ENCODE measurements around the gene CTIF. TPM values are rescaled to one million over a fixed set of nuclear protein-coding genes. Genes with fewer than 3 reads are reported as not detected.
A peak's percentile ranks its signal among the peaks of the same experiment; 100 is the strongest.

The CTIF gene
- total and polyA plus RNA-seq, 4 donors, result 12.2 to 45.7 (median 32.6) TPM

DNA sequence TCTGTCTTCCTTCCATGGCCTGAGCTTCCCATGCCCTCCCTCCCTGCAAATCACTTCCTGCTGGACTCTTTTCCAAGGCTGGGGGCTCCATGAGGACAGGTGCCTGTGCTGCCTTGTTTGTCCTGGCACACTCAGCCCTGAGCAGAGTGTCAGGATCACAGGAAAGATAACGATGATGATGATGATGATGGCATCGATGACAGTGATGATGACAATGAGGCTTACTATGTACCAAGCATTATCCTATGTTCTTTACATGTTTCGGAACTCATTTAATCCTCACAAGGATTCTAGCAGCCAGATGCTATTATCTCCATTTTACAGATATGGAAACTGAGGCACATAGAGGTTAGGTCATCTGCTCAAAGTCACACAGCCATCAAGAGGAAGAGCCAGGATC, 170.0 kb downstream of the CTIF start:
- Histone ChIP-seq H3K9me3 (ENCODE audit: control insufficient read depth in 4 of 4, insufficient read depth in 3 of 4, low read length in 3 of 4) (no peaks in the 10 kb centered on the region), H3K36me3 (ENCODE audit: control insufficient read depth in 4 of 4, insufficient read depth in 4 of 4, low read length in 4 of 4) (peaks cover 0 to 1% (median 0%) of the 10 kb centered on the region in 4 donors), H3K4me3 (no peak overlapping the region), H3K4me1 (ENCODE audit: control insufficient read depth in 5 of 5, insufficient read depth in 5 of 5, low read length in 5 of 5) (peaks cover 0 to 5% (median 0%) of the 10 kb centered on the region in 5 donors), H3K27me3 (ENCODE audit: control insufficient read depth in 3 of 3, insufficient read depth in 3 of 3, low read length in 2 of 3) (no peaks in the 10 kb centered on the region), H3K27ac (ENCODE audit: low read depth in 1 of 2, low read length in 1 of 2) (peak overlapping the region in 1 of 2 donors; percentile 48), H3K9ac (ENCODE audit: insufficient read depth in 1 of 2, low read length in 2 of 2) (no peak overlapping the region)
- TF ChIP-seq CTCF (IDR thresholded peaks at IDR 0.05; ENCODE audit: control extremely low read depth, extremely low read depth), result no peak
- DNase-seq, result no peak
- no peak for ATAC-seq (ENCODE audit: insufficient read depth, low FRiP score)
- 87 to 91% methylated on average over 3 of the region's 3 CpGs for WGBS, 2 donors

DNA sequence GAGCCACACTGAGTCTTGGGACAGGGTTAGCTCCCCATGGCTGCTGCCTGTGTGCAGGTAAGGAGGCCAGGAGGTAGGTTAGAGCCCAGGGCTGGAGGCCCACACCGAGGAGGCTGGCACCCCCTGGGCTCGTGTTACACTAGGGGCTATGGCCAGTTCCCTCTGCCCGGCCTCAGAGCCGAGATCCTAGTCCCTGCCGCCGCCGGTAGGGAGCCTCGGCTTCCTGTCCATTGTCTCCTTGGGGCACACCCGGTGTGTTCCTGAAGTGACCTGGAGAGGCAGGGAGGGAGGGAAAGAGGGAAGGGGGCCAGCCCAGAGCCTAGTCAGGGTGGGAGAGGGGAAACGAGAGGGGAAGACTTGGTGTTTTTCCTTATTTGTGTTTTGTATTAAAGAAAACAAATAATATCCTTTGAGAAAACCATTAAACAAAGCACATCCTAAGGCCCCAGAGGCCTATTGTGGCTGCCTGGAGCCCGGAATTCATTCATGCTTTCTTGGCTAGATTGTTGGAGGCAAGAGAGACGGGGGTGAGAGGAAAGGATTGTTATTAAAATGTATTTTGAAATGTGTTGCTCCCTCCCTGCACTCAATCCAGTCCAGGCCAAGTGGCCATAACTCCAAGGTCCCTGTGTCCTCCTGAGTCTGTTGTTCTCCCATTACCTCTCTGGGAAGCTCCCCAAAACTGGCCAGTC, 170.7 kb downstream of the CTIF start:
- H3K9ac ChIP-seq (ENCODE audit: insufficient read depth in 1 of 2, low read length in 2 of 2), result no peak overlapping the region
- 69 to 85% methylated on average over 12 of the region's 12 CpGs for WGBS, 2 donors
- no peaks in the 10 kb centered on the region for H3K27me3 ChIP-seq (ENCODE audit: control insufficient read depth in 3 of 3, insufficient read depth in 3 of 3, low read length in 2 of 3)
- ATAC-seq (ENCODE audit: insufficient read depth, low FRiP score) (no peak), DNase-seq (peak in 1 of 3 donors; percentile 28)
- no peak overlapping the region for H3K4me3 ChIP-seq
- H3K4me1 ChIP-seq (ENCODE audit: control insufficient read depth in 5 of 5, insufficient read depth in 5 of 5, low read length in 5 of 5), result peaks cover 0 to 4% (median 0%) of the 10 kb centered on the region in 5 donors
- H3K27ac ChIP-seq (ENCODE audit: low read depth in 1 of 2, low read length in 1 of 2), result peak overlapping the region; percentile 1 to 48
- H3K36me3 ChIP-seq (ENCODE audit: control insufficient read depth in 4 of 4, insufficient read depth in 4 of 4, low read length in 4 of 4), result peaks cover 0 to 1% (median 0%) of the 10 kb centered on the region in 4 donors
- no peak for TF ChIP-seq CTCF (IDR thresholded peaks at IDR 0.05; ENCODE audit: control extremely low read depth, extremely low read depth)
- H3K9me3 ChIP-seq (ENCODE audit: control insufficient read depth in 4 of 4, insufficient read depth in 3 of 4, low read length in 3 of 4), result no peaks in the 10 kb centered on the region

DNA sequence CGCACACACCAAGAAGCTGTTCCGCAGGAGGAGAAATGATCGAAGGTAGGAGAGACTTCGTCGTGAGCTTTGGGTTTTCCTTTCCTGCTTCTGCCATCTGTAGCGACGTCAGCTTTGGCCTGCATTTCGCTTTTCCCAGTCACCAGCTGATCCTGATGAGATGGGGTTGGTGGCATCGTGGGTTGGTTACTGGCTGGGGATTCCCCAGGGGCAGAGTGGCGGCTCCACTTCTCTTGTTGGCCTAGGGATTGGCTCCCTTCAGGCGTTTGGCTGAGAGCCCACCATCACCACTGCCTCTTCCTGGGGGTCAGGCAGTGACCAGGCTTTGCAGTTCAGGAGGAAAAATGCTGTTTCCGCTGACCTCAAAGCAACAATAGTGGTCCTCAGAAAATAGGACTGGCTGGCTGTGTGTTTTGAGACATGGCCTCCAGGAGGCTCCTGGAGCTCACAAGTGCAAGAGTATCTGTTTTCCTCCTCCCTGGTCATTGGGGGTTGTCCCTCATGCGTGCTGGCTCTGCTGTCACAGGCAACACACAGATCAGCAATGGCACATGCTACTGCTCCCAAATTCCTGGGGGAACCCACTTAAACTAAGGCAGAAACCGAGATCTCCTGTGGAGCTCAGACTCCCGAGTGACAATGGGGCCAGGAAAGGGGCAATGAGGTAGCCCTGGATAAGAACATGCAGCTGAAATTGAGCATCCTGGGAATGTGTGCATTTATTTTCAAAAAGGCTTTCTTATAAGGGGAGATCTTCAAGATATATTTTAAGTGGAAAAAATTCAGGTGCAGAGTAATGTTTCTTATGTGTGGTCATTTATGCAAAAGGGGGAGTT, 173.0 kb downstream of the CTIF start:
- Histone ChIP-seq H3K4me1 (ENCODE audit: control insufficient read depth in 5 of 5, insufficient read depth in 5 of 5, low read length in 5 of 5) (peaks cover 0 to 8% (median 0%) of the 10 kb centered on the region in 5 donors), H3K4me3 (no peak overlapping the region), H3K9me3 (ENCODE audit: control insufficient read depth in 4 of 4, insufficient read depth in 3 of 4, low read length in 3 of 4) (no peaks in the 10 kb centered on the region), H3K36me3 (ENCODE audit: control insufficient read depth in 4 of 4, insufficient read depth in 4 of 4, low read length in 4 of 4) (peaks cover 0 to 1% (median 0%) of the 10 kb centered on the region in 4 donors), H3K27ac (ENCODE audit: low read depth in 1 of 2, low read length in 1 of 2) (no peak overlapping the region), H3K27me3 (ENCODE audit: control insufficient read depth in 3 of 3, insufficient read depth in 3 of 3, low read length in 2 of 3) (no peaks in the 10 kb centered on the region), H3K9ac (ENCODE audit: insufficient read depth in 1 of 2, low read length in 2 of 2) (no peak overlapping the region)
- peak; percentile 75 to 85 (median 76) for DNase-seq
- TF ChIP-seq CTCF (IDR thresholded peaks at IDR 0.05; ENCODE audit: control extremely low read depth, extremely low read depth), result no peak
- no peak for ATAC-seq (ENCODE audit: insufficient read depth, low FRiP score)
- 77 to 85% methylated on average over 15 of the region's 15 CpGs for WGBS, 2 donors
